CD4-positive, CD25-positive, alpha-beta regulatory T cell (primary cell): ENCODE data around the gene DIP2C. TPM values are rescaled to one million over a fixed set of nuclear protein-coding genes. Genes with fewer than 3 reads are reported as not detected.
A peak's percentile ranks its signal among the peaks of the same experiment; 100 is the strongest.

ENCODE experiments used
- ATAC-seq, 2 donors: fragments of 150-1000 bp; cut with Tn5 transposase; one replicate each; pipeline ENCODE4 v1.10.0; 2021; ENCODE audit warnings: low read depth in 2 of 2, moderate number of reproducible peaks in 2 of 2, moderate library complexity in 1 of 2
- DNase-seq, 3 donors: peaks; one replicate each; pipeline versions ENCODE4 v3.0.0 to v3.0.0-alpha.2; 2012 to 2022; ENCODE audit warnings: mixed read lengths in 1 of 3
- H3K27ac ChIP-seq: one replicate; pipeline ENCODE4 v1.7.0; 2013; ENCODE audit warnings: mild to moderate bottlenecking, low read length; ENCODE audit not compliant: insufficient read depth, poor library complexity, severe bottlenecking
- H3K27me3 ChIP-seq: one replicate; pipeline ENCODE4 v1.7.0; 2013; ENCODE audit warnings: low read length; ENCODE audit not compliant: control insufficient read depth, insufficient read depth
- H3K36me3 ChIP-seq: one replicate; pipeline ENCODE4 v1.7.0; 2013; ENCODE audit warnings: mild to moderate bottlenecking, low read length, moderate library complexity; ENCODE audit not compliant: control insufficient read depth, insufficient read depth
- H3K4me1 ChIP-seq: 2 replicates; pipeline ENCODE4 v1.7.0; 2013; ENCODE audit warnings: mild to moderate bottlenecking, low read length; ENCODE audit not compliant: insufficient read depth, control insufficient read depth, poor library complexity, severe bottlenecking
- H3K4me3 ChIP-seq: one replicate; pipeline ENCODE4 v1.7.0; 2013; ENCODE audit warnings: low read depth, mild to moderate bottlenecking, low read length, moderate library complexity
- H3K9me3 ChIP-seq, 2 experiments: 1 replicate in 1 of 2; 2 replicates in 1 of 2; pipeline ENCODE4 v1.7.0; 2013; ENCODE audit warnings: low read length in 2 of 2, mild to moderate bottlenecking in 1 of 2, moderate library complexity in 1 of 2; ENCODE audit not compliant: control insufficient read depth in 2 of 2
- H3K27ac Mint-ChIP-seq, 3 donors: one replicate each; pipeline ENCODE4 v1.8.0; 2020 to 2022; ENCODE audit warnings: mild to moderate bottlenecking in 3 of 3, mixed read lengths in 3 of 3, moderate library complexity in 2 of 3
- H3K27me3 Mint-ChIP-seq: one replicate; pipeline ENCODE4 v1.8.0; 2022; ENCODE audit warnings: mild to moderate bottlenecking, mixed read lengths
- H3K36me3 Mint-ChIP-seq: one replicate; pipeline ENCODE4 v1.8.0; 2020; ENCODE audit warnings: mixed read lengths
- H3K4me1 Mint-ChIP-seq, 4 donors: one replicate each; pipeline ENCODE4 v1.8.0; 2020 to 2022; ENCODE audit warnings: mixed read lengths in 4 of 4, mild to moderate bottlenecking in 1 of 4
- H3K4me3 Mint-ChIP-seq, 4 donors: one replicate each; pipeline ENCODE4 v1.8.0; 2020 to 2022; ENCODE audit warnings: mild to moderate bottlenecking in 4 of 4, mixed read lengths in 4 of 4, moderate library complexity in 3 of 4
- H3K9me3 Mint-ChIP-seq, 7 donors: one replicate each; pipeline ENCODE4 v1.8.0; 2020 to 2022; ENCODE audit warnings: mixed read lengths in 7 of 7, mild to moderate bottlenecking in 3 of 7, moderate library complexity in 2 of 7
- polyA plus RNA-seq, 4 donors: library from polyadenylated mRNA; unstranded; fragments of 300-500 nt; fragmentation: Illumina TruSeq; gene quantifications; one replicate each; pipeline ENCODE4 v1.2.3, GENCODE V29; 2021
- total RNA-seq: library from RNA; stranded (reverse); gene quantifications from one replicate; pipeline ENCODE4 v1.2.3, GENCODE V29; 2022

The DIP2C gene
- total and polyA plus RNA-seq, 5 donors from 2014 or later = 0.47 to 4.1 (median 0.54) TPM

- peaks cover 0 to 6% (median 1%) of the 10 kb centered on the region in 4 donors for H3K4me1 Mint-ChIP-seq
- H3K27me3 ChIP-seq = no peaks in the 10 kb centered on the region
- no peak overlapping the region for H3K4me3 Mint-ChIP-seq
- no peak for DNase-seq
- no peaks in the 10 kb centered on the region for H3K9me3 ChIP-seq
- H3K4me3 ChIP-seq = no peak overlapping the region
- no peaks in the 10 kb centered on the region for H3K36me3 ChIP-seq
- no peak overlapping the region for H3K27ac Mint-ChIP-seq
- no peaks in the 10 kb centered on the region for H3K4me1 ChIP-seq
- H3K27me3 Mint-ChIP-seq = peaks cover 4% of the 10 kb centered on the region
- H3K9me3 Mint-ChIP-seq = peaks cover 0 to 1% (median 0%) of the 10 kb centered on the region in 7 donors
- peaks cover 14% of the 10 kb centered on the region for H3K36me3 Mint-ChIP-seq
- H3K27ac ChIP-seq = no peak overlapping the region
- ATAC-seq = no peak
These were observed 333.0 kb downstream of the DIP2C start for GRCh38 chr10:356452-356851.

DNA sequence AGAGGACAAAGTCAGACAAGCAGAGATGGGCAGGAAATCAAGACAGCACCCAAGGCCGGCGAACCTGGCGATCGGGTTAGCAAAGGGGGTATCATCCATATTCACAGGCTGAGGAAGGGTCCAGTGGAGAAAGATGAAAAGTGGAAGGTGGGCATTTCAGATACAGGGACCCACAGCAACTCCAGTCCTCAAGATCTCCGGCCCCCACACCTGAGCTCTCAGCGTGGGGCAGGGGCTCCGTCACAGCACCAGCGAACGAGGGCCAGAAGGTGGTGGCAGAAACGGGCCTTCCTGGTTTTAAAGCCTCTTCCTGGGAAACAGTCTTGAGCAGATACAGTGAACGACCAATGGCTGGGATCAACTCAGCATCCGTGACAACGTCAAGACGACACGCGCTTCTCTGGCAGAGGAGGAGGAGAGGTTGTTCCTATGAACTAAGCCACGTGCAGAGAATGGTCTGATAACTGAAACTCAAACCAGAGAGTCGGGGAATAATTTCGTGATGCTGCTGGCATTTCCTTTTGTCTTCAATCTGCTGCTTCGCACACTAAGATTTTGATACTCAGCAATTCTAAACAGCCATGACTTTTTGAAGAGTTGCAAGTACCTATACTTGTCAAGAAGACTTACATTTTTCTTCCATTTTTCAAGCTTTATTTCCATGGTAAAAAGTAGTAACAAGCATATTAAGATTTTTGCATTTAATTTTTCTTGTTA lies 334.4 kb downstream of the DIP2C start:
- ATAC-seq (no peak), DNase-seq (no peak)
- Mint-ChIP-seq H3K4me1 (peaks cover 0 to 6% (median 1%) of the 10 kb centered on the region in 4 donors), H3K9me3 (peaks cover 0 to 3% (median 0%) of the 10 kb centered on the region in 7 donors), H3K36me3 (peaks cover 11% of the 10 kb centered on the region), H3K27me3 (peaks cover 4% of the 10 kb centered on the region), H3K27ac (no peak overlapping the region), H3K4me3 (no peak overlapping the region)
- H3K4me3 ChIP-seq = no peak overlapping the region
- H3K27ac ChIP-seq = no peak overlapping the region
- H3K27me3 ChIP-seq = no peaks in the 10 kb centered on the region
- no peaks in the 10 kb centered on the region for H3K36me3 ChIP-seq
- H3K4me1 ChIP-seq = no peaks in the 10 kb centered on the region
- no peaks in the 10 kb centered on the region for H3K9me3 ChIP-seq

- H3K27ac ChIP-seq = no peak overlapping the region
- H3K4me3 ChIP-seq = no peak overlapping the region
- H3K36me3 ChIP-seq = peaks cover 3% of the 10 kb centered on the region
- no peaks in the 10 kb centered on the region for H3K4me1 ChIP-seq
- Mint-ChIP-seq H3K4me3 (no peak overlapping the region), H3K27me3 (peaks cover 4% of the 10 kb centered on the region), H3K4me1 (peaks cover 0 to 6% (median 1%) of the 10 kb centered on the region in 4 donors), H3K9me3 (peaks cover 0 to 1% (median 0%) of the 10 kb centered on the region in 7 donors), H3K27ac (peak overlapping the region in 1 of 3 donors; percentile 86), H3K36me3 (peaks cover 16% of the 10 kb centered on the region)
- H3K9me3 ChIP-seq = no peaks in the 10 kb centered on the region
- no peak for DNase-seq
- ATAC-seq = no peak
- no peaks in the 10 kb centered on the region for H3K27me3 ChIP-seq
These were observed 336.8 kb downstream of the DIP2C start for GRCh38 chr10:352476-353235.

- no peaks in the 10 kb centered on the region for H3K4me1 ChIP-seq
- peaks cover 3% of the 10 kb centered on the region for H3K36me3 ChIP-seq
- H3K4me1 Mint-ChIP-seq = peaks cover 0 to 6% (median 1%) of the 10 kb centered on the region in 4 donors
- no peaks in the 10 kb centered on the region for H3K27me3 ChIP-seq
- no peak overlapping the region for H3K27ac ChIP-seq
- H3K27me3 Mint-ChIP-seq = peaks cover 4% of the 10 kb centered on the region
- H3K27ac Mint-ChIP-seq = no peak overlapping the region
- peaks cover 16% of the 10 kb centered on the region for H3K36me3 Mint-ChIP-seq
- no peak overlapping the region for H3K4me3 Mint-ChIP-seq
- DNase-seq (peak in 1 of 3 donors; percentile 10), ATAC-seq (no peak)
- H3K9me3 ChIP-seq = no peaks in the 10 kb centered on the region
- H3K9me3 Mint-ChIP-seq = peaks cover 0 to 2% (median 0%) of the 10 kb centered on the region in 7 donors
- H3K4me3 ChIP-seq = no peak overlapping the region
These were observed 337.6 kb downstream of the DIP2C start for GRCh38 chr10:351770-352334.

DNA sequence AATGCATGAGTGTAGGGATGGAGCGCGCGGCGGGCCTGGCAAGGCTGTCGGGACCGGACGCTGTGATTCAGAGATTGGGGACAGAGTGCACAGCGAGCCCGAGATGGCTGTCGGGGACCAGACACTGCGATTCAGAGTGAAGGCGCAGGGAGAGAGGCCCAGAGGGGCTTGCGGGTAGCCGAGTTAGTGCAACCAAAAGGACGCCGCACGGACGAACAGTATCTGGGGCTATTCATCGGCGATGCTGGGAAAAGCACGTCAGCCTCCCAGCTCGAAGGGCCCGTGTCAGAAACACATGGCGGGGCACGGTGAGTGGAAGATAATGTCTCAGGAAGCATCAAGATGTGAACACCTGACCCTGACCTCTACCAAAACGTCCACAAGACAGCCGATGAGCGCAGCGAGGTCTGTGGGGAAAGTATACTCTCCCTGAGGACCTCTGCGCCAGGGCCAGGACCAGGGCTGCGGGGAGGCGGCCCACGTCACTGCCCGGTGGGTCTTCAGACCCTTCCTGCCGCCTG lies 338.4 kb downstream of the DIP2C start:
- Mint-ChIP-seq H3K4me1 (peaks cover 0 to 6% (median 1%) of the 10 kb centered on the region in 4 donors), H3K27me3 (no peaks in the 10 kb centered on the region), H3K27ac (no peak overlapping the region), H3K36me3 (peaks cover 16% of the 10 kb centered on the region), H3K9me3 (peaks cover 0 to 2% (median 0%) of the 10 kb centered on the region in 7 donors), H3K4me3 (no peak overlapping the region)
- Histone ChIP-seq H3K27ac (no peak overlapping the region), H3K4me3 (no peak overlapping the region), H3K4me1 (no peaks in the 10 kb centered on the region), H3K27me3 (no peaks in the 10 kb centered on the region), H3K36me3 (peaks cover 3% of the 10 kb centered on the region), H3K9me3 (no peaks in the 10 kb centered on the region)
- DNase-seq = no peak
- ATAC-seq = no peak

- H3K27ac Mint-ChIP-seq = no peak overlapping the region
- DNase-seq = no peak
- H3K27me3 ChIP-seq = no peaks in the 10 kb centered on the region
- no peaks in the 10 kb centered on the region for H3K27me3 Mint-ChIP-seq
- no peak overlapping the region for H3K4me3 ChIP-seq
- no peaks in the 10 kb centered on the region for H3K4me1 ChIP-seq
- H3K36me3 ChIP-seq = peaks cover 3% of the 10 kb centered on the region
- H3K4me1 Mint-ChIP-seq = peaks cover 0 to 6% (median 1%) of the 10 kb centered on the region in 4 donors
- H3K36me3 Mint-ChIP-seq = peaks cover 6% of the 10 kb centered on the region
- no peaks in the 10 kb centered on the region for H3K9me3 ChIP-seq
- peaks cover 0 to 2% (median 0%) of the 10 kb centered on the region in 7 donors for H3K9me3 Mint-ChIP-seq
- H3K4me3 Mint-ChIP-seq = no peak overlapping the region
- no peak overlapping the region for H3K27ac ChIP-seq
- no peak for ATAC-seq
These were observed 340.4 kb downstream of the DIP2C start for GRCh38 chr10:349081-349480.

DNA sequence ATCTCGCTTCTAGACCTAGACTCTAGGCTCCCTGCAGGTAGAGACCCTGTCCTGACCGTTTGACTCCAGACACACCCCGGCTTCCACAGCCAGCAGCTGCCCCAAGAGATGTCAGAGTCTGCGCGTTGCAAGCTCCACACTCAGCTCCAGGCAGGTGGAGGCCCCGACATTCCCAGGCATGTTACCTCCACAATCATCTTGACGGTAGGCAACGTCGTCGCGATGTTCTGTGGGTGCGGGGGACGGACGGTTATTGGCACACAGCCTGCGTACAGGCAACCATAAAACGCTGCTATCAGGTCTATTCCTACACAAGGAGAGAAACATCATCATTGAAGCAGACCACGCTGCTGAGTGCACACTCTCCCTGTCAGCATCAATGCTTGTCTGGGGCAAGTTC lies 341.0 kb downstream of the DIP2C start:
- peaks cover 6% of the 10 kb centered on the region for H3K36me3 Mint-ChIP-seq
- no peak overlapping the region for H3K4me3 Mint-ChIP-seq
- no peaks in the 10 kb centered on the region for H3K9me3 ChIP-seq
- H3K9me3 Mint-ChIP-seq = peaks cover 0 to 2% (median 0%) of the 10 kb centered on the region in 7 donors
- H3K27ac ChIP-seq = no peak overlapping the region
- ATAC-seq = no peak
- no peak overlapping the region for H3K27ac Mint-ChIP-seq
- DNase-seq = no peak
- H3K36me3 ChIP-seq = peaks cover 3% of the 10 kb centered on the region
- H3K27me3 Mint-ChIP-seq = no peaks in the 10 kb centered on the region
- no peak overlapping the region for H3K4me3 ChIP-seq
- H3K27me3 ChIP-seq = no peaks in the 10 kb centered on the region
- peaks cover 0 to 6% (median 1%) of the 10 kb centered on the region in 4 donors for H3K4me1 Mint-ChIP-seq
- H3K4me1 ChIP-seq = no peaks in the 10 kb centered on the region
